Kidney (tissue), 14 donors: ENCODE results near the gene JAKMIP1. TPM values are rescaled to one million over a fixed set of nuclear protein-coding genes. Genes with fewer than 3 reads are reported as not detected.

Experiments used
- DNase-seq, 5 donors: peaks; one replicate each; pipeline ENCODE4 v3.0.0-alpha.2; 2013 to 2020
- FAIRE-seq: peaks from 2 replicates; lab custom pipeline; 2012; peaks lifted over from hg19 to GRCh38; lab: Jason Lieb, UNC
- H3K27ac ChIP-seq, 2 donors: one replicate each; pipeline ENCODE4 v1.7.0; 2013; ENCODE audit warnings: low read depth in 2 of 2, low read length in 2 of 2, inconsistent platforms in 1 of 2
- H3K27me3 ChIP-seq: one replicate; pipeline ENCODE4 v1.7.1; 2013; ENCODE audit warnings: low read length, inconsistent platforms; ENCODE audit not compliant: control insufficient read depth, insufficient read depth
- H3K36me3 ChIP-seq, 3 donors: one replicate each; pipeline versions ENCODE4 v1.7.0 to v1.7.1; 2013; ENCODE audit warnings: low read length in 3 of 3, control low read depth in 1 of 3, inconsistent platforms in 1 of 3; ENCODE audit not compliant: insufficient read depth in 3 of 3, control insufficient read depth in 2 of 3
- H3K4me1 ChIP-seq, 3 donors: one replicate each; pipeline versions ENCODE4 v1.7.0 to v1.7.1; 2013; ENCODE audit warnings: low read length in 3 of 3, inconsistent platforms in 1 of 3, low read depth in 1 of 3; ENCODE audit not compliant: control insufficient read depth in 2 of 3, insufficient read depth in 2 of 3
- H3K4me3 ChIP-seq, 3 donors: one replicate each; pipeline versions ENCODE4 v1.7.0 to v1.8.1; 2013; ENCODE audit warnings: low read length in 3 of 3, control low read depth in 1 of 3, inconsistent platforms in 1 of 3
- H3K9ac ChIP-seq, 3 donors: one replicate each; pipeline versions ENCODE4 v1.7.0 to v1.7.1; 2013; ENCODE audit warnings: low read length in 3 of 3, control low read depth in 1 of 3, inconsistent platforms in 1 of 3
- H3K9me3 ChIP-seq, 3 donors: one replicate each; pipeline versions ENCODE4 v1.7.0 to v1.7.1; 2013; ENCODE audit warnings: low read length in 3 of 3, control low read depth in 1 of 3, inconsistent platforms in 1 of 3; ENCODE audit not compliant: control insufficient read depth in 2 of 3, insufficient read depth in 1 of 3
- intact Hi-C: fragments of 100-400 bp; cut with DNase I; formaldehyde crosslinking; loops from one replicate; pipeline ENCODE4 v1.11.1; 2022
- polyA plus RNA-seq: library from polyadenylated mRNA; stranded (reverse); fragments of 350-450 nt; fragmentation: Illumina TruSeq; extraction: RNeasy Lipid Tissue Mini Kit (QIAGEN cat#74804); gene quantifications from one replicate; pipeline ENCODE4 v1.2.3, GENCODE V29; 2014; ENCODE audit warnings: low read depth, low replicate concordance; ENCODE audit not compliant: insufficient read depth
- total RNA-seq: library from RNA; stranded (reverse); fragmentation: NEBNext Ultra II Directional; extraction: Animal tissue kit (Norgen Biotek cat#: 25700); gene quantifications from one replicate; pipeline ENCODE4 v1.2.1, GENCODE V29; 2021
- TF ChIP-seq, protein P1 (sequence below): IDR thresholded peaks from 3 replicates; pipeline ENCODE4 v1.5.1; 2012; ENCODE audit warnings: mild to moderate bottlenecking, moderate library complexity, borderline replicate concordance; ENCODE audit not compliant: insufficient read depth; ENCODE audit errors: extremely low read depth
- donor health status: control.
- donor health status: control.
- donor health status: control.
- donor health status: control.
- donor health status: control.
- donor health status: DM: yes; HTN: yes; CAD: no.
- donor health status: Normal renal cell carcinoma (clear cell type).

JAKMIP1 gene
- total and polyA plus RNA-seq, 2 donors from 2014 or later = 0.69 TPM; not detected in 1

DNA sequence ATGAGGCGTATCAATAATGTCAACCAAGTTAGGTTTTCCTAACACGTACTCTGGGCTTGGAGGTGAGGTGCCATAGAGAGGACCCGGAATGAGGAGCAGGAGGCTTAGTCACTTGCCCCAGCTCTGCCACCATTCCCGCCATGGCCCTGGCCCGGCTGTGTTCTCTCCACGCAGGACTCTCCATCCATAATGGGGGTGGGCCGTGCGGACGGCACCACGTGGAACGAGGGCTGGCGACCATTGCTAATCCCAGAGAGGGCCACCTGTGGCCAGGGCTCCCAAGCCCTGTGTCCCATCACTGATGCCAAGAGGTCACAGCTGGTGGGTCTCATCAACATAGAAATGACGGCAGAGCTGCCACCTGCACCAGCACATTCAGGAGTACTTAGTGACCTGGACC lies 76.4 kb downstream of the JAKMIP1 start:
- FAIRE-seq (no peak), DNase-seq (peak in 1 of 5 donors; percentile 12)
- Histone ChIP-seq H3K27ac (no peak overlapping the region), H3K27me3 (no peaks in the 10 kb centered on the region), H3K9ac (no peak overlapping the region), H3K4me3 (no peak overlapping the region), H3K9me3 (no peaks in the 10 kb centered on the region), H3K4me1 (no peaks in the 10 kb centered on the region), H3K36me3 (no peaks in the 10 kb centered on the region)
- TF ChIP-seq, protein P1, sequence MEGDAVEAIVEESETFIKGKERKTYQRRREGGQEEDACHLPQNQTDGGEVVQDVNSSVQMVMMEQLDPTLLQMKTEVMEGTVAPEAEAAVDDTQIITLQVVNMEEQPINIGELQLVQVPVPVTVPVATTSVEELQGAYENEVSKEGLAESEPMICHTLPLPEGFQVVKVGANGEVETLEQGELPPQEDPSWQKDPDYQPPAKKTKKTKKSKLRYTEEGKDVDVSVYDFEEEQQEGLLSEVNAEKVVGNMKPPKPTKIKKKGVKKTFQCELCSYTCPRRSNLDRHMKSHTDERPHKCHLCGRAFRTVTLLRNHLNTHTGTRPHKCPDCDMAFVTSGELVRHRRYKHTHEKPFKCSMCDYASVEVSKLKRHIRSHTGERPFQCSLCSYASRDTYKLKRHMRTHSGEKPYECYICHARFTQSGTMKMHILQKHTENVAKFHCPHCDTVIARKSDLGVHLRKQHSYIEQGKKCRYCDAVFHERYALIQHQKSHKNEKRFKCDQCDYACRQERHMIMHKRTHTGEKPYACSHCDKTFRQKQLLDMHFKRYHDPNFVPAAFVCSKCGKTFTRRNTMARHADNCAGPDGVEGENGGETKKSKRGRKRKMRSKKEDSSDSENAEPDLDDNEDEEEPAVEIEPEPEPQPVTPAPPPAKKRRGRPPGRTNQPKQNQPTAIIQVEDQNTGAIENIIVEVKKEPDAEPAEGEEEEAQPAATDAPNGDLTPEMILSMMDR = no peak
- intact Hi-C loops = no loop called here

- FAIRE-seq (no peak), DNase-seq (peak in 1 of 5 donors; percentile 5)
- TF ChIP-seq, protein P1 = no peak
- no peaks in the 10 kb centered on the region for H3K27me3 ChIP-seq
- no peaks in the 10 kb centered on the region for H3K4me1 ChIP-seq
- intact Hi-C loops = no loop called here
- no peaks in the 10 kb centered on the region for H3K36me3 ChIP-seq
- no peak overlapping the region for H3K9ac ChIP-seq
- H3K27ac ChIP-seq = no peak overlapping the region
- no peak overlapping the region for H3K4me3 ChIP-seq
- no peaks in the 10 kb centered on the region for H3K9me3 ChIP-seq
Measured at GRCh38 chr4:6123541-6123940, 76.8 kb downstream of the JAKMIP1 start.

- Histone ChIP-seq H3K9me3 (no peaks in the 10 kb centered on the region), H3K4me3 (no peak overlapping the region), H3K4me1 (no peaks in the 10 kb centered on the region), H3K36me3 (no peaks in the 10 kb centered on the region), H3K27me3 (no peaks in the 10 kb centered on the region), H3K9ac (no peak overlapping the region), H3K27ac (no peak overlapping the region)
- DNase-seq (no peak), FAIRE-seq (no peak)
- TF ChIP-seq, protein P1 = no peak
- intact Hi-C loops = no loop called here
Measured at GRCh38 chr4:6123116-6123515, 77.2 kb downstream of the JAKMIP1 start.

GRCh38 chr4:6122496-6122895 lies 77.9 kb downstream of the JAKMIP1 start:
- intact Hi-C loops = no loop called here
- Histone ChIP-seq H3K9ac (no peak overlapping the region), H3K9me3 (no peaks in the 10 kb centered on the region), H3K4me1 (no peaks in the 10 kb centered on the region), H3K27ac (no peak overlapping the region), H3K4me3 (no peak overlapping the region), H3K36me3 (no peaks in the 10 kb centered on the region), H3K27me3 (no peaks in the 10 kb centered on the region)
- TF ChIP-seq, protein P1 = no peak
- FAIRE-seq = no peak
- peak in 1 of 5 donors; percentile 11 for DNase-seq
